ENCODE measurements around the gene CFAP107.

The CFAP107 gene

GRCh38 chr1:12739613-12740012 is 6.4 kb upstream of the CFAP107 start:
- peaks cover 2% of the 10 kb centered on the region for H3K27me3 ChIP-seq (ENCODE audit: insufficient read depth, poor library complexity, severe bottlenecking)
- H3K4me3 ChIP-seq (replicated peaks; ENCODE audit: insufficient read depth, low read length) = no peak overlapping the region
- H3K27ac ChIP-seq (replicated peaks) = no peak overlapping the region
- TF ChIP-seq REST (IDR thresholded peaks at IDR 0.05; ENCODE audit: insufficient replicate concordance, low read depth) = no peak
- no peak for TF ChIP-seq GABPA (IDR thresholded peaks at IDR 0.05; ENCODE audit: low read depth)
- no peak for TF ChIP-seq POLR2AphosphoS5 (IDR thresholded peaks at IDR 0.05; ENCODE audit: low read depth)
- TF ChIP-seq CTCF (IDR thresholded peaks at IDR 0.05; ENCODE audit: insufficient read depth, low read length) = no peak
- TF ChIP-seq SPI1 (IDR thresholded peaks at IDR 0.05; ENCODE audit: borderline replicate concordance, low read depth) = no peak
- DNase-seq (ENCODE audit: low read depth in 1 of 2, low spot score in 1 of 2) = no peak

GRCh38 chr1:12741946-12742345 is 4.1 kb upstream of the CFAP107 start:
- Histone ChIP-seq H3K4me3 (replicated peaks; ENCODE audit: insufficient read depth, low read length) (no peak overlapping the region), H3K27ac (replicated peaks) (no peak overlapping the region), H3K27me3 (ENCODE audit: insufficient read depth, poor library complexity, severe bottlenecking) (peaks cover 4% of the 10 kb centered on the region)
- TF ChIP-seq SPI1 (IDR thresholded peaks at IDR 0.05; ENCODE audit: borderline replicate concordance, low read depth) (no peak), CTCF (IDR thresholded peaks at IDR 0.05; ENCODE audit: insufficient read depth, low read length) (no peak), REST (IDR thresholded peaks at IDR 0.05; ENCODE audit: insufficient replicate concordance, low read depth) (no peak), POLR2AphosphoS5 (IDR thresholded peaks at IDR 0.05; ENCODE audit: low read depth) (no peak), GABPA (IDR thresholded peaks at IDR 0.05; ENCODE audit: low read depth) (no peak)
- no peak for DNase-seq (ENCODE audit: low read depth in 1 of 2, low spot score in 1 of 2)

- no peak for DNase-seq (ENCODE audit: low read depth in 1 of 2, low spot score in 1 of 2)
- TF ChIP-seq GABPA (IDR thresholded peaks at IDR 0.05; ENCODE audit: low read depth) (no peak), POLR2AphosphoS5 (IDR thresholded peaks at IDR 0.05; ENCODE audit: low read depth) (no peak), CTCF (IDR thresholded peaks at IDR 0.05; ENCODE audit: insufficient read depth, low read length) (no peak), REST (IDR thresholded peaks at IDR 0.05; ENCODE audit: insufficient replicate concordance, low read depth) (no peak), SPI1 (IDR thresholded peaks at IDR 0.05; ENCODE audit: borderline replicate concordance, low read depth) (no peak)
- Histone ChIP-seq H3K27ac (replicated peaks) (no peak overlapping the region), H3K27me3 (ENCODE audit: insufficient read depth, poor library complexity, severe bottlenecking) (peaks cover 4% of the 10 kb centered on the region), H3K4me3 (replicated peaks; ENCODE audit: insufficient read depth, low read length) (no peak overlapping the region)
These were observed 641 bp upstream of the CFAP107 start for GRCh38 chr1:12745126-12745991.
